ENCODE results near the gene SAE1.
A peak's percentile ranks its signal among the peaks of the same experiment; 100 is the strongest.

The SAE1 gene

GRCh38 chr19:47168065-47168464, 37.4 kb downstream of the SAE1 start:
- no peak for DNase-seq

DNA sequence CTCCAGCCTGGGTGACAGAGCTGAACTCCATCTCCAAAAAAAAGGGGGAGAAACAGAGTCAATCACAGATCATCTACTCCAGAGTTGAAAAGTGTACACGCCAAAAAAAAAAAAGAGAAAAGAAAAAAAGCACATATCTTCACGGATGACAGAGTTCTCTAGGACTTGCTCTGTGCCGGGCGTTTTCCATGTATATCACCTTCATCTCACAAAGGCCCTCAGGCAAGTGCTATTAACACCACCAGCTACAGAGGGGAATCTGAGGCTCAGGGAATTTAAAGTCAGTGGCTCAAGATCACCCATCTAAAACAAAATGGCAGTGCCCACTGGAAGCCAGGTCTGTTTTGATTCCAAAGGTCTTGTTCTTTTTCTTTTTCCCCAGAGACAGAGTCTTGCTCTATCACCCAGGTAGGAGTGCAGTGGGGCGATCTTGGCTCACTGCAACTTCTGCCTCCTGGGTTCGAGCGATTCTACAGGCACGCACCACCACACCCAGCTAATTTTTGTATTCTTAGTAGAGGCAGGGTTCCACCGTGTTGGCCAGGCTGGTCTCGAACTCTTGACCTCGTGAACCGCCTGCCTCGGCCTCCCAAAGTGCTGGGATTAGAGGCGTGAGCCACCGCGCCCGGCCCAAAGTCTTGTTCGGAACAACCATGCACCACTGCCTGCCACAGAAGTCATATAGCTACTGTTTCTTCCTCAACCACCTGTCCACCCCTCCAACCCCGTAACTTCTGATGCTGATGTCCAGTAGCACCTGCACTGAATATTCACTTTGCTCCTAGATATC, 42.2 kb downstream of the SAE1 start:
- no peak for DNase-seq

- no peak for DNase-seq
Observed at GRCh38 chr19:47176071-47176626, 45.5 kb downstream of the SAE1 start.

DNA sequence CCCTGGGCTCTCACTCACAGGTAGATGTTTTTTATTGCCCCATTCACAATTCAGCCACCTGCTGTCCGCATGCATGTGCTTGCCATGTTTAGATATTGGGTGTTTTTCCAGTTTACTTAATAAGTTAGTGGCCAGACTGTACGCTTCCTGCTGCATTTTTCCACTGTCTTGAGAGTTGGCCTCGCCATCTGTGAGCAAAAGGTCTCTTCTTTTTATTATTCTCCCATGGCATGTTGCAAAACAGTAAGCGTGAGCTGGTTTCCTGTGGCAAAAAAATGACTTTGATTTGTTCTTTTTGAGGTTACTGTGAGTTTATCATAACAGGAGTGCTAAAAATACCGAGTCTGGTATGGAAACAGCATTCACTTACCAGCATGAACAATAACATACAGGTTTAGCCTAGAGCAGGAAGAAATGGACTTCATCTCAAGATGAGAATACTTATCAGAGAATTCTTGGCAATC, 46.0 kb downstream of the SAE1 start:
- DNase-seq = no peak

DNA sequence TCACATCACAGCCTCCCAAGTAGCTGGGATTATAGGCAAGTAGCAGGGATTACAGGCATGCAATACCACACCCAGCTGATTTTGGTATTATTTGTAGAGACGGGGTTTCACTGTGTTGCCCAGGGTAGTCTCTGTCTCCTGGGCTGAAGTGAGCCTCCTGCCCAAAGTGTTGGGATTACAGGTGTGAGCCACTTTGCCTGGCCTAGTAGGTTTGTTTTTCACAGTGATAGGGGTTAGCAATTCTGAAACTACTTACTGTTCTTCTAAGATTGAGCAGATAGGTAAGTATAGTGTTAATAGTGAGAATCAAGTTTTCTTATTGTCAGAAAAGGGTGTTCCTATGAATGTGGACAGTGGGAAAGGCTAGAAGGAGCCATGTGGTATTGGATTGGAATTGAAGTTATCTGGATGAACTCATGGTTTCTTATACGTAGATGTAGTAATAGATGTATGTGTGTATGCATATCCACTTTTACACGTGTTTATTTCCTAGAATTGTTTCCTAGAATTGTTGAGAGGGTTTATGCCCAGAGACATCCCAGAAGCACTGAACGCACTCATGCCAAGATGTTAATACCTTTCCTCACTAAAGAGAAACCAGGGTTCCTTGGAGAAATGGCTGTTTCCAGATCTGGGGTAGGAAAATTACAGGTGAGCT, 49.1 kb downstream of the SAE1 start:
- DNase-seq = no peak

- no peak for DNase-seq
Observed at GRCh38 chr19:47183601-47184000, 53.0 kb downstream of the SAE1 start.

DNA sequence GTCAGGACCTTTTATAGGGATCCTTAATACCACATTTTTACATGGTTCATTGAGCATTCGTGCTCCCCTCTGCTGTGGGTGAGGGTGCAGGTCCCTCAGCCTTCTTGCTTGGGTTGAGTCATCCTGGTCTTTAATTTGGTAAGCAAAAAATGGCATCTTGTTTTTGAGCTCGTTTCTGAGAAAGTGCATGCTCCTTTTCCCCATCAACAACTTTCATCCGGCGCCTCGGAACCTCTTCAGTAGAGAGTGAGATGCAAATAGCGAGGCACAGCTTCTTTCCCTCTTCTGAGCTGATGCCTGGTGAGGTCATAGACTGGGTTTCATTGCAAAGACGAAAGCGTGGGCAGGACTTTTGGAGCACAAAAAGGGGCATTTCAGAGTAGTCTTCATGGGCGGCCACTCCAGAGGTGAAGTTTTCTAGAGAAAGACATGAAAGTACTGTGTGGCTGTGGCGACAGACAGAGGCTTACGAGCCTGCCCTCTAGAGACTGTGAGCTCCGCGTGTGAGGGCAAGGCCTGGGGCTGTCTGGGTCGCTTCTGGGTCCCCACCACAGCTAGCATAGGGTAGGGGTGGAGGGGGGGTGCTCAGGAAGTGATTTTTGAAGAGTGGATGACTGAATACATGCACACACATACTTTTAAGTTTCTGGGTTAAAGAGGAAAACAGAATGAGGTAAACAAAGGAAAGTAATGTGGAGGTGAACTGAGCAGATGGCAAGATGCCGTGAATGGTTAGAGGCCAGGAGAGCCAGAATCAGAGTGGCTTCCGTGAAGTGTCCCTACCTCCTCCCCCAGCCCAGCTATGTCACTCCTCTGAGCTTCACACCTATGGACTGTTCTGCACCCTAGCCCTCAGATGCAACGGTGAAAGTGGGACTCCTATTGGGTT, 56.1 kb downstream of the SAE1 start:
- DNase-seq = no peak

DNA sequence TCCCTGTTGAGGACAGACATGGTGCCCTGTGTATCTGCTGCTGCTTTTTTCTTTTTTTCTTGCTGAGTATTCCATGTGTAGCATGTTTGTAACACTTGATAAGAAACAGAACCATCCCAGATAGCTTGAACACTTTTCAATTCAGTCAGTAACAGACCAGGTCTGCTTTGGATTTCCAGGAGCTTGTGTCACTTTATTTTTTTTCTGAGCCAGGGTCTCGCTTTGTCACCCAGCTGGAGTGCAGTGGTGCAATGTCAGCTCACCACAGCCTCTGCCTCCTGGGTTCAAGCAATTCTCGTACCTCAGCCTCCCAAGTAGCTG, 56.7 kb downstream of the SAE1 start:
- DNase-seq = no peak

DNA sequence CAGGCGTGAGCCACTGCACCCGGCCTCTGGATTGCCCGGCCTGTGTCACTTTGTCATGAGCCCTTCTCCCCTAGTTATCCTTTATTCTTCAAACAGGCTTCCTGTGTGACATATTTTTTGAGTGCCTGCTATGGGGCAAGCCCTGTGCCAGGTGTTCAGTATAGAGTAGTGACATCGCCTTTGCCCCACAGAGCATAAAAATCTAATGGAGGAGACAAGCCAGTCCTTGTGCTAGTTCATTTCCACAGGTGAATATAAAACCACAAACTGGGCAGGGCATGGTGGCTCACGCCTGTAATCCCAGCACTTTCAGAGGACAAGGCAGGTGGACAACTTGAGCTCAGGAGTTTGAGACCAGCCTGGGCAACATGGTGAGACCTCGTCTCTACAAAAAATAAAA, 57.2 kb downstream of the SAE1 start:
- no peak for DNase-seq

DNA sequence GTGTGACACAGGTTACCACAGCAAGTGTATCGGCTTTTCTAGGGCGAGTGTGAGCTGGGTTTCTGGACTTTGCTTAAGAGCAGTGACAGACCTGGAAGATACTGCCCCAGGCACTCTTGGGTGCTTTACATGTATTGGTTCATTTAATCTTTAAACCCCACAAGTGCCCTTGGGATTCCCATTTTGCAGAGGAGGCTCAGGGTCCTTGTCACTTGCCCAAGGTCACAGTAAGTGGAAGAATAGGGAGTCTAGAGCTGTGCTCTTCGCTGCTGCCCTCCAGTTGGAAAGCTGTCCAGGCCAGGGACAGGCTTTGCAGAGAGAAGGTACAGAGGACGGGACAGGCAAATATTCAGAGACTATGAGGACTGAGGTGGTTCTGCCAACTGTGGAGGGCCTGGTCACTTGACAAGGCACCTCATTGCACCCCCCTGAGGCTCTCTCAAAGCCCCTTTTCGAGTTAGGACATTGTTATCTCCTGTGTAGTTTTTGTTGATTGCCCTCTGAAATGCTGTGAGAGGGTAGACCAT, 57.9 kb downstream of the SAE1 start:
- DNase-seq = no peak

DNA sequence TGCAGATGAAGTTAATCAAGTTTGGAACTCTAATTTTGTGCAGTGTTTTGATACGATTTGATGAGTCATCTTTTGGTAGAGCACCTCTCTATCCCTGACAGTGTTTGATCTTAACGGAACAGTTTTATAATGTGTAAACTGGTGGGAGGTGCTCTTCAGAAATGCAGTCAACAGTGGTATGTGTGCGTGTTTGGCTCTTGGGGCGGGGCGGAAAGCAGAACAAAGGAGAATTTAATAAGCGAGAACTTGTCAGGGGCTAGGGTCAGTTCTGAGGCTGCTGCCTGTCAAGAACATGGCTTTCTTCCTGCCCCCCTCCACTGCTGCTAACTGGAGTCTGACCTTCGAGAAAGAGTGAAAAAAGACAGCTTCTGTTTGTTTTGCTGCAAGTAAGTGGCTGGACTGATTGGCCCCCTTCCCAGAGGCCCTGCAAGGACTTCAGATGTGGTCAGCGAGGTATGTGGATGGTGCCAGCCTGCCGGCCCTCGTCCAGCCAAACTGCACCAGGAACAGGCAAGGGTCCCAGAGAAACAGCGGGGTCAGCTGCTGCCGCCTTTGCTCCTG, 59.6 kb downstream of the SAE1 start:
- no peak for DNase-seq

DNA sequence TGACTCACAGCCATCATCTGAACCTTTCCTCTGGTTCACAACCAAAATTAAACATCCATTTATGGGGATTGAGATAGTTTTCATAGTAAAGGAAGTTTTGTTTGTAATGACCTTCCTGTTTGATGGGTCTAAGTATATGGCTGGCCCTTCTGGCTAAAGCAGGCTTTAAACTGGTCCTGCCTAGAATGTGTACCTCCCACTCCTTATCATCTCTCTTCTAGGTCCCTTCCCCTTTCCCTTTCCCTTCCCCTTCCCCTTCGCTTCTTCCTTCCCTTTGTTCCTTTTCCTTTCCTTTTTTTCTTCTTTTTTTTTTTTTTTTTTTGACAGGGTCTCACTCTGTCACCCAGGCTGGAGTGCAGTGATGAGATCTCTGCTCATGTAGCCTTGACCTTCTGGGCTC, 64.8 kb downstream of the SAE1 start:
- no peak for DNase-seq

GRCh38 chr19:47197141-47197540, 66.5 kb downstream of the SAE1 start:
- no peak for DNase-seq

GRCh38 chr19:47200530-47200929, 69.9 kb downstream of the SAE1 start:
- no peak for DNase-seq

DNA sequence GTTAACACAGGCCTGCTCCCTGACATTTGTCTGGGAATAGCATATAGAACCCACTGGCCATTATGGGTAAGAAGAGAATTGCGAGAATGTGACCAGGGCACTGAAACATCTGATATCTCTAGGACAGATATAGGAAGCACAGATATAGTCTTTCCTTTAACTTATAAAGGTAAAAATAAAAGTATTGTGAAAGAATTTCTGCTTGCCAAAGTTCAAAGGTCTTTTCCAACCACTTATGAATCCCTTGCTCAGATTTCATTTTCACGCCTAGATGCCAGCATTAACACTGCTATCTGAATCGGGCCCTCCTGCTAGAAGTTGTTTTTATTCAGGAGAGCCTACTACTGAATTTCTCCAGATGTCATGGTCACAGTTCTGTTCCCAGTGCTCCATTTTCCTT, 72.6 kb downstream of the SAE1 start:
- no peak for DNase-seq

GRCh38 chr19:47209319-47210179, 78.9 kb downstream of the SAE1 start:
- DNase-seq = no peak

- DNase-seq = no peak
Observed at GRCh38 chr19:47210180-47210490, 79.5 kb downstream of the SAE1 start.

- DNase-seq = peak; percentile 51
Observed at GRCh38 chr19:47210689-47211316, 80.2 kb downstream of the SAE1 start.

DNA sequence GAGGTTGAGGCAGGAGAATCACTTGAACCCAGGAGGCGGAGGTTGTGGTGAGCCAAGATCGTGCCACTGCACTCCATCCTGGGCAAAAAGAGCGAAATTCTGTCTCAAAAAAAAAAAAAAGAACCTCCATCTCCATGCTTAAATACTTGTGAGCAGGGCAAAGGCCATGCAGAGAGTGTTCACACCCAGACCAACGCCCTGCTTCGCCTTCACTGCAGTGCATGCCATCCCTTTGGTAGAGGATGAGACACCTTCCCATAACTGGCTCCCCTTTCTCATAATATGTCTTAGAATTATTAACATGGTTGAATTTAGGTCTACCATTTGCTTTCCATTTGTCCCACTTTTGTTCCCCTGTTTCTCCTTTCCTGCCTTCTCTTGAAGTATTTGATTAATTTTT, 84.9 kb downstream of the SAE1 start:
- DNase-seq = no peak

DNA sequence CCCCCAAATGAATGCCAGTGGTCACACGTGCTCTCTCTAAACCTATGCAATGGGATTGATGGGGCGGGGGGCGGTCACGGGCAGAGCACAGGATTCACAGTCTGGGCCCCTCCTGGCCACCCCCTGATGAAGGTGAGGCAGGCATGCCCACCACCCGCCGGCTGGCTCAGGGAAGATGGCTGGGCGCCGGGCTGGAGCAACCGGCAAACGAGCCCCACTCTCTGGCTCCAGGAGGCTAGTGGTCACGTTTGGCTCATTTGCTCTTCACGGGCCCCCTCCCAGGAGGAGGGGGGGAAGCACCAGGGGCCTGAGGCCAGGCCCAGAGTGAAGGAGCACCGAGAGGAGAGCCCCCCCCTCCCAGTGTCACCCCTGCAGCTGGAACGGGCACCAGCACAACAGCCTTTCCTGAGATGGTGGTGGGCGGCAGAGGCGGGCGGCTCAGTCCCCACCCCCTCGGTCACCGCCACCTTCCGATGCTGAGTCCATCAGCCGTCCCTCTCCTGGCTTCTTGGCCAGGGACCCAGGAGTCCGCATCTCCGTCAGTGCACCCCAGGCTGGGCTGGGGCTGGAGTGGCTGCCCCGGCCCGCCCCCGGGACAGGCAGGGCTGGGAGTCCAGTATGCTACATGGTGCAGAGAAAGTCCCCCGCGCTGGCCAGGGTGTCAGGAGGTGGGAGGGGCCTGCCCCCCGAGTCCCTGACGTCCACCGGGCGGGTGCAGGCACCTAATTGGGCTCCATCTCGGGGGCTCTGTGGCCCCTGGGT, 90.6 kb downstream of the SAE1 start:
- DNase-seq = no peak

- DNase-seq = no peak
Observed at GRCh38 chr19:47221890-47222289, 91.3 kb downstream of the SAE1 start.

Data from NCI-H526 treated with DMSO at 0.1 percent for 48 hours (cell line).